Measurements from ENCODE around the gene PLCH1. TPM values are rescaled to one million over a fixed set of nuclear protein-coding genes. Genes with fewer than 3 reads are reported as not detected.

PLCH1 gene
- total RNA-seq, 1 donor from 2014 or later: 3.1 TPM

- DNase-seq (ENCODE audit: low read depth): no peak
- TF ChIP-seq CTCF (conservative IDR thresholded peaks at IDR 0.05; ENCODE audit: low read depth, low read length): no peak
- no peak overlapping the region for H3K4me3 ChIP-seq (ENCODE audit: low read depth, low read length)
Measured at GRCh38 chr3:155581579-155581978, 163.3 kb downstream of the PLCH1 start.

- no peak for DNase-seq (ENCODE audit: low read depth)
- no peak overlapping the region for H3K4me3 ChIP-seq (ENCODE audit: low read depth, low read length)
- no peak for TF ChIP-seq CTCF (conservative IDR thresholded peaks at IDR 0.05; ENCODE audit: low read depth, low read length)
Measured at GRCh38 chr3:155572085-155572484, 172.8 kb downstream of the PLCH1 start.

- no peak for DNase-seq (ENCODE audit: low read depth)
- no peak for TF ChIP-seq CTCF (conservative IDR thresholded peaks at IDR 0.05; ENCODE audit: low read depth, low read length)
- H3K4me3 ChIP-seq (ENCODE audit: low read depth, low read length): no peak overlapping the region
Measured at GRCh38 chr3:155568295-155568694, 176.6 kb downstream of the PLCH1 start.

- no peak overlapping the region for H3K4me3 ChIP-seq (ENCODE audit: low read depth, low read length)
- DNase-seq (ENCODE audit: low read depth): peak; percentile 68
- TF ChIP-seq CTCF (conservative IDR thresholded peaks at IDR 0.05; ENCODE audit: low read depth, low read length): no peak
Measured at GRCh38 chr3:155560594-155560993, 184.3 kb downstream of the PLCH1 start.

GRCh38 chr3:155560135-155560534 is 184.7 kb downstream of the PLCH1 start:
- TF ChIP-seq CTCF (conservative IDR thresholded peaks at IDR 0.05; ENCODE audit: low read depth, low read length): no peak
- DNase-seq (ENCODE audit: low read depth): no peak
- no peak overlapping the region for H3K4me3 ChIP-seq (ENCODE audit: low read depth, low read length)

- no peak for DNase-seq (ENCODE audit: low read depth)
- H3K4me3 ChIP-seq (ENCODE audit: low read depth, low read length): no peak overlapping the region
- no peak for TF ChIP-seq CTCF (conservative IDR thresholded peaks at IDR 0.05; ENCODE audit: low read depth, low read length)
Measured at GRCh38 chr3:155556531-155556930, 188.3 kb downstream of the PLCH1 start.

- peak; percentile 54 for DNase-seq (ENCODE audit: low read depth)
- TF ChIP-seq CTCF (conservative IDR thresholded peaks at IDR 0.05; ENCODE audit: low read depth, low read length): no peak
Measured at GRCh38 chr3:155555479-155556060, 189.3 kb downstream of the PLCH1 start.

More at GRCh38 chr3:155555479-155556060, 189.3 kb downstream of the PLCH1 start:
- H3K4me3 ChIP-seq (ENCODE audit: low read depth, low read length): peak overlapping the region; percentile 10
